ENCODE results near the gene SPNS1. TPM values are rescaled to one million over a fixed set of nuclear protein-coding genes. Genes with fewer than 3 reads are reported as not detected.

The SPNS1 gene
- total RNA-seq, 1 experiment from 2014 or later: 79.1 TPM

- H3K36me3 ChIP-seq (ENCODE audit: control insufficient read depth, insufficient read depth, low read length): no peaks in the 10 kb centered on the region
- H3K4me1 ChIP-seq (ENCODE audit: control insufficient read depth, insufficient read depth, low read length): no peaks in the 10 kb centered on the region
- intact Hi-C loops (cut with micrococcal nuclease; ENCODE audit: unreplicated experiment): no loop called here
- DNase-seq (ENCODE audit: low read depth, low spot score) (no peak), ATAC-seq (no peak)
- no peaks in the 10 kb centered on the region for H3K27me3 ChIP-seq (ENCODE audit: control insufficient read depth, insufficient read depth, low read length)
- ChIA-PET CTCF (interaction anchor here (0.6 kb wide), 1 partner anchor 47 kb away, joined by 3 read pairs; no protein-coding TSS in a partner anchor), POLR2A (no interaction called here)
- no peaks in the 10 kb centered on the region for H3K9me3 ChIP-seq (ENCODE audit: control insufficient read depth, insufficient read depth, low read depth, low read length)
- no TSS peak for BruUV-seq (replicated peaks)
- in situ Hi-C loops (cut with HindIII; ENCODE audit: low pct_unique_long_range_greater_than_20kb, low sequenced_read_pairs): no loop called here
- no peak overlapping the region for H3K27ac ChIP-seq (ENCODE audit: low read length)
- TF ChIP-seq CTCF (IDR thresholded peaks at IDR 0.05): no peak
- TF ChIP-seq REST (IDR thresholded peaks at IDR 0.05; ENCODE audit: insufficient read depth in 1 of 2, low read depth in 2 of 2, low read length in 1 of 2): no peak
- no peak for TF ChIP-seq SIN3A (IDR thresholded peaks at IDR 0.05; ENCODE audit: borderline replicate concordance, insufficient read depth, low read depth, low read length)
- no peak for TF ChIP-seq TCF7L2 (IDR thresholded peaks at IDR 0.05; ENCODE audit: low read depth, low read length)
- TF ChIP-seq POLR2AphosphoS5 (IDR thresholded peaks at IDR 0.05; ENCODE audit: low read depth, low read length): no peak
- no peak overlapping the region for H3K4me3 ChIP-seq (ENCODE audit: low read depth in 2 of 2, low read length in 2 of 2)
Observed at GRCh38 chr16:29028457-29029167, 54.0 kb downstream of the SPNS1 start.

GRCh38 chr16:29029168-29029994 is 54.8 kb downstream of the SPNS1 start:
- BruUV-seq (replicated peaks): no TSS peak
- H3K27me3 ChIP-seq (ENCODE audit: control insufficient read depth, insufficient read depth, low read length): no peaks in the 10 kb centered on the region
- intact Hi-C loops (cut with micrococcal nuclease; ENCODE audit: unreplicated experiment): no loop called here
- DNase-seq (ENCODE audit: low read depth, low spot score) (no peak), ATAC-seq (peak; percentile 56)
- in situ Hi-C loops (cut with HindIII; ENCODE audit: low pct_unique_long_range_greater_than_20kb, low sequenced_read_pairs): no loop called here
- no peak overlapping the region for H3K4me3 ChIP-seq (ENCODE audit: low read depth in 2 of 2, low read length in 2 of 2)
- TF ChIP-seq CTCF (IDR thresholded peaks at IDR 0.05) (no peak), SIN3A (IDR thresholded peaks at IDR 0.05; ENCODE audit: borderline replicate concordance, insufficient read depth, low read depth, low read length) (no peak)
- no peaks in the 10 kb centered on the region for H3K4me1 ChIP-seq (ENCODE audit: control insufficient read depth, insufficient read depth, low read length)
- H3K27ac ChIP-seq (ENCODE audit: low read length): no peak overlapping the region
- no peaks in the 10 kb centered on the region for H3K9me3 ChIP-seq (ENCODE audit: control insufficient read depth, insufficient read depth, low read depth, low read length)
- H3K36me3 ChIP-seq (ENCODE audit: control insufficient read depth, insufficient read depth, low read length): no peaks in the 10 kb centered on the region
- POLR2A ChIA-PET: no interaction called here
- CTCF ChIA-PET: interaction anchor here (0.6 kb wide), 1 partner anchor 48 kb away, joined by 3 read pairs; no protein-coding TSS in a partner anchor
